DND-41 (cell line): ENCODE measurements around the gene AHSA1.

Experiments used
- EZH2 ChIP-seq: IDR thresholded peaks from 3 replicates; pipeline ENCODE4 v1.6.1; 2012; ENCODE audit warnings: borderline replicate concordance, low read depth, mild to moderate bottlenecking, moderate library complexity, low read length, inconsistent platforms; ENCODE audit not compliant: severe bottlenecking
- TF ChIP-seq, protein P1 (sequence below): IDR thresholded peaks from 2 replicates; pipeline ENCODE4 v1.5.1; 2012; ENCODE audit warnings: borderline replicate concordance, low read length, moderate library complexity, mild to moderate bottlenecking; ENCODE audit not compliant: poor library complexity, severe bottlenecking; ENCODE audit errors: extremely low read depth

DNA sequence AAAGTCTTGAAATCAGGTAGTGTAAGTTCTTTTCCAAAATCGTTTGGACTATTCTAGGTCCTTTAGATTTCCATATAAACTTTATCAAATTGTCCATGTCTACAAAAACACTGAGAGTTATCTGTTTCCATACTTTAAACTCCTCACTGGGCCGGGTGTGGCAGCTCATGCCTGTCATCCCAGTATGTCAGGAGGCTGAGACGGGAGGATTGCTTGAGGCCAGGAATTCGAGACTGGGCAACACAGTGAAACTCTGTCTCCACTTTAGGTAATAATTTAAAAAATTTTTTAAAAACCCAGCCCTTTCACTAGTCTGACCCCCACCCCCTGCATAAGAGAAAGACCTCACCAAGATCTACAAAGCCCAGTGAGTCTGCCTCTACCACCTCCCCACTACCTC is 47.1 kb downstream of the AHSA1 start:
- TF ChIP-seq, protein P1, sequence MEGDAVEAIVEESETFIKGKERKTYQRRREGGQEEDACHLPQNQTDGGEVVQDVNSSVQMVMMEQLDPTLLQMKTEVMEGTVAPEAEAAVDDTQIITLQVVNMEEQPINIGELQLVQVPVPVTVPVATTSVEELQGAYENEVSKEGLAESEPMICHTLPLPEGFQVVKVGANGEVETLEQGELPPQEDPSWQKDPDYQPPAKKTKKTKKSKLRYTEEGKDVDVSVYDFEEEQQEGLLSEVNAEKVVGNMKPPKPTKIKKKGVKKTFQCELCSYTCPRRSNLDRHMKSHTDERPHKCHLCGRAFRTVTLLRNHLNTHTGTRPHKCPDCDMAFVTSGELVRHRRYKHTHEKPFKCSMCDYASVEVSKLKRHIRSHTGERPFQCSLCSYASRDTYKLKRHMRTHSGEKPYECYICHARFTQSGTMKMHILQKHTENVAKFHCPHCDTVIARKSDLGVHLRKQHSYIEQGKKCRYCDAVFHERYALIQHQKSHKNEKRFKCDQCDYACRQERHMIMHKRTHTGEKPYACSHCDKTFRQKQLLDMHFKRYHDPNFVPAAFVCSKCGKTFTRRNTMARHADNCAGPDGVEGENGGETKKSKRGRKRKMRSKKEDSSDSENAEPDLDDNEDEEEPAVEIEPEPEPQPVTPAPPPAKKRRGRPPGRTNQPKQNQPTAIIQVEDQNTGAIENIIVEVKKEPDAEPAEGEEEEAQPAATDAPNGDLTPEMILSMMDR, result no peak
- TF ChIP-seq EZH2, result no peak
